GM18507 (cell line): ENCODE results near the gene CDC42BPA.
"Not testable (repeated sequence)": the region's sequence is repeated elsewhere in the genome, so short reads cannot be mapped to it uniquely, and the experiment has no call there.

Experiments used
- DNase-seq: peaks from one replicate; pipeline ENCODE4 v3.0.0; 2011; ENCODE audit warnings: low read depth; ENCODE audit not compliant: insufficient read length; ENCODE audit errors: extremely low spot score
- FAIRE-seq: peaks from 2 replicates; lab custom pipeline; 2011; peaks lifted over from hg19 to GRCh38; lab: Jason Lieb, UNC

The CDC42BPA gene

GRCh38 chr1:226962421-226963391, 355.6 kb downstream of the CDC42BPA start:
- FAIRE-seq (no peak), DNase-seq (no peak)

- no peak for DNase-seq
- no peak for FAIRE-seq
Measured at GRCh38 chr1:226960944-226961765, 357.1 kb downstream of the CDC42BPA start.

GRCh38 chr1:226960256-226960655, 358.0 kb downstream of the CDC42BPA start:
- FAIRE-seq (no peak), DNase-seq (no peak)

GRCh38 chr1:226958300-226958699, 360.0 kb downstream of the CDC42BPA start:
- FAIRE-seq: no peak

GRCh38 chr1:226957714-226958113, 360.6 kb downstream of the CDC42BPA start:
- DNase-seq (no peak), FAIRE-seq (no peak)

More at GRCh38 chr1:226958300-226958699, 360.0 kb downstream of the CDC42BPA start:
- no peak for DNase-seq

- FAIRE-seq (no peak), DNase-seq (no peak)
Measured at GRCh38 chr1:226956942-226957713, 361.2 kb downstream of the CDC42BPA start.

- not testable (repeated sequence) for FAIRE-seq, DNase-seq
Measured at GRCh38 chr1:226955857-226956256, 362.4 kb downstream of the CDC42BPA start.

GRCh38 chr1:226954777-226955176, 363.5 kb downstream of the CDC42BPA start:
- no peak for FAIRE-seq
- DNase-seq: no peak

GRCh38 chr1:226954337-226954736, 364.0 kb downstream of the CDC42BPA start:
- no peak for FAIRE-seq
- no peak for DNase-seq

GRCh38 chr1:226953175-226953800, 365.0 kb downstream of the CDC42BPA start:
- FAIRE-seq (no peak), DNase-seq (no peak)

- no peak for DNase-seq
- no peak for FAIRE-seq
Measured at GRCh38 chr1:226952118-226952441, 366.2 kb downstream of the CDC42BPA start.

- FAIRE-seq (no peak), DNase-seq (no peak)
Measured at GRCh38 chr1:226951286-226952117, 366.8 kb downstream of the CDC42BPA start.

GRCh38 chr1:226950871-226951270, 367.4 kb downstream of the CDC42BPA start:
- no peak for FAIRE-seq

GRCh38 chr1:226950316-226950715, 368.0 kb downstream of the CDC42BPA start:
- DNase-seq (no peak), FAIRE-seq (no peak)

More at GRCh38 chr1:226950871-226951270, 367.4 kb downstream of the CDC42BPA start:
- DNase-seq: no peak

- no peak for DNase-seq
- no peak for FAIRE-seq
Measured at GRCh38 chr1:226949401-226949800, 368.9 kb downstream of the CDC42BPA start.

GRCh38 chr1:226948996-226949395, 369.3 kb downstream of the CDC42BPA start:
- FAIRE-seq (no peak), DNase-seq (no peak)

- FAIRE-seq (no peak), DNase-seq (no peak)
Measured at GRCh38 chr1:226948480-226948879, 369.8 kb downstream of the CDC42BPA start.

- FAIRE-seq: no peak
Measured at GRCh38 chr1:226948051-226948450, 370.2 kb downstream of the CDC42BPA start.

More at GRCh38 chr1:226948051-226948450, 370.2 kb downstream of the CDC42BPA start:
- DNase-seq: no peak
